ENCODE data around the gene DMKN. TPM values are rescaled to one million over a fixed set of nuclear protein-coding genes. Genes with fewer than 3 reads are reported as not detected.

DMKN gene
- total and polyA plus RNA-seq, 9 of the 15 experiments (the other 6 are each of a cell fraction or from before 2014, with no cell fraction given), result 0.36 to 0.53 TPM; not detected in 7

DNA sequence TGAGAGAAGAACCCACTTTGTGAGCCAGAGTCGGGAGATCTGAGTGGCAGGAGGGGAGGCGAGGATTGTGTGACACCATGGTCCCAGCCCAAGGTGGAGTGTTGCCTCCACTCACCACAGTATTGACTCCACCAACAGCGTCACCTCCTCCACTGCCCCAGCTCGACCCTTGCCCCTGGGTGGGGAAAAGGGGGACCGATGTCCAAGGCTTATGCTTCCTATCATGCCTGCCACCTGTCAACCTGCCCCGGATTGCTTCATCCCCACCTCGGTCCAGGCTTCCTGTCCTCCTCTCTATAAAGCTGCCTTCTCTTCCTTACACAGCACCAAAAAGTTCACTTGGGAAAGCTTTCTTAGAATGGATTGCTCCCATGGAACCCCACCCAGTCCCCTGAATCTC lies 7.4 kb downstream of the DMKN start:
- Histone ChIP-seq H3K79me2 (ENCODE audit: control insufficient read depth, insufficient read depth, low read length) (no peaks in the 10 kb centered on the region), H2AFZ (ENCODE audit: low read depth, low read length) (no peak overlapping the region), H3K4me1 (replicated peaks in 1 of 2; ENCODE audit: control insufficient read depth in 2 of 2, insufficient read depth in 2 of 2, low read length in 2 of 2) (peaks cover 0 to 20% of the 10 kb centered on the region in 2 experiments; a peak in 3 of 5 replicates), H3K27me3 (ENCODE audit: control insufficient read depth in 2 of 2, insufficient read depth in 2 of 2, low read length in 2 of 2) (peaks cover 61 to 91% of the 10 kb centered on the region in 2 experiments), H3K9me1 (ENCODE audit: control insufficient read depth, insufficient read depth, low read length) (no peaks in the 10 kb centered on the region), H3K36me3 (ENCODE audit: control insufficient read depth, insufficient read depth, low read length) (no peaks in the 10 kb centered on the region), H3K4me3 (no peak overlapping the region), H4K20me1 (replicated peaks; ENCODE audit: control insufficient read depth, insufficient read depth, low read length) (peaks cover 13% of the 10 kb centered on the region; the same call in 1 of the 2 replicates), H3K9me3 (replicated peaks; ENCODE audit: control insufficient read depth, insufficient read depth, low read depth, low read length) (no peaks in the 10 kb centered on the region), H3K9ac (ENCODE audit: insufficient read depth in 1 of 2, low read depth in 2 of 2, low read length in 2 of 2) (no peak overlapping the region), H3K4me2 (ENCODE audit: insufficient read depth, low read length) (no peak overlapping the region), H3K27ac (ENCODE audit: extremely low read depth, low read depth, low read length) (no peak overlapping the region)
- in situ Hi-C loops (cut with MboI), result no loop called here
- FAIRE-seq, result no peak
- ChIA-PET CTCF (ENCODE audit: low intra/inter-chr PET ratio) (no interaction called here), POLR2A (interaction anchor here (0.7 to 0.9 kb wide), 3 partner anchors 9 to 249 kb away, joined by 3 read pairs; no protein-coding TSS in a partner anchor)
- intact Hi-C loops (cut with micrococcal nuclease), result no loop called here
- 0% methylated on average over 6 of the region's 7 CpGs for WGBS (ENCODE audit: insufficient coverage, low coverage, missing lambda C conversion rate)
- BruUV-seq (replicated peaks), result no TSS peak
- no peak for DNase-seq (ENCODE audit: extremely low read depth in 1 of 4, low spot score in 3 of 4)
- ATAC-seq, result no peak
- no peak for TF ChIP-seq IRF1 (CRISPR knock-in tag; IDR thresholded peaks at IDR 0.05; ENCODE audit: borderline replicate concordance)
- TF ChIP-seq, protein P1, sequence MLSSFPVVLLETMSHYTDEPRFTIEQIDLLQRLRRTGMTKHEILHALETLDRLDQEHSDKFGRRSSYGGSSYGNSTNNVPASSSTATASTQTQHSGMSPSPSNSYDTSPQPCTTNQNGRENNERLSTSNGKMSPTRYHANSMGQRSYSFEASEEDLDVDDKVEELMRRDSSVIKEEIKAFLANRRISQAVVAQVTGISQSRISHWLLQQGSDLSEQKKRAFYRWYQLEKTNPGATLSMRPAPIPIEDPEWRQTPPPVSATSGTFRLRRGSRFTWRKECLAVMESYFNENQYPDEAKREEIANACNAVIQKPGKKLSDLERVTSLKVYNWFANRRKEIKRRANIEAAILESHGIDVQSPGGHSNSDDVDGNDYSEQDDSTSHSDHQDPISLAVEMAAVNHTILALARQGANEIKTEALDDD (IDR thresholded peaks at IDR 0.05), result no peak
- TF ChIP-seq BRD9 (IDR thresholded peaks at IDR 0.05; ENCODE audit: low read depth, partially characterized antibody), result no peak
- TF ChIP-seq, protein P2, sequence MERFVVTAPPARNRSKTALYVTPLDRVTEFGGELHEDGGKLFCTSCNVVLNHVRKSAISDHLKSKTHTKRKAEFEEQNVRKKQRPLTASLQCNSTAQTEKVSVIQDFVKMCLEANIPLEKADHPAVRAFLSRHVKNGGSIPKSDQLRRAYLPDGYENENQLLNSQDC (CRISPR knock-in tag; IDR thresholded peaks at IDR 0.05), result no peak
- TF ChIP-seq, protein P3, sequence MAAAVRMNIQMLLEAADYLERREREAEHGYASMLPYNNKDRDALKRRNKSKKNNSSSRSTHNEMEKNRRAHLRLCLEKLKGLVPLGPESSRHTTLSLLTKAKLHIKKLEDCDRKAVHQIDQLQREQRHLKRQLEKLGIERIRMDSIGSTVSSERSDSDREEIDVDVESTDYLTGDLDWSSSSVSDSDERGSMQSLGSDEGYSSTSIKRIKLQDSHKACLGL (CRISPR knock-in tag; IDR thresholded peaks at IDR 0.05; ENCODE audit: borderline replicate concordance, poor library complexity, severe bottlenecking), result no peak
- no peak for TF ChIP-seq MYNN (IDR thresholded peaks at IDR 0.05)
- no peak for TF ChIP-seq MYNN (CRISPR knock-in tag; IDR thresholded peaks at IDR 0.05)
